Uterus (tissue), 4 donors: ENCODE results near the gene SPIRE1. TPM values are rescaled to one million over a fixed set of nuclear protein-coding genes. Genes with fewer than 3 reads are reported as not detected.

ENCODE experiments used
- DNase-seq, 2 donors: peaks; one replicate each; pipeline ENCODE4 v3.0.0-alpha.2; 2019 to 2020
- H3K27ac ChIP-seq, 2 donors: fragments of 200-600 bp; sonication (generic); 1 replicate in 1 of 2; 2 replicates in 1 of 2; pipeline ENCODE4 v1.5.1; 2016 to 2018
- H3K27me3 ChIP-seq, 2 donors: fragments of 200-600 bp; sonication (generic); one replicate each; pipeline ENCODE4 v1.5.1; 2018 to 2019; ENCODE audit warnings: control low read depth in 1 of 2
- H3K36me3 ChIP-seq, 2 donors: fragments of 200-600 bp; sonication (generic); one replicate each; pipeline ENCODE4 v1.5.1; 2019; ENCODE audit warnings: control low read depth in 1 of 2
- H3K4me1 ChIP-seq, 2 donors: fragments of 200-600 bp; sonication (generic); one replicate each; pipeline ENCODE4 v1.5.1; 2018 to 2019; ENCODE audit warnings: control low read depth in 1 of 2
- H3K4me3 ChIP-seq, 2 donors: fragments of 200-600 bp; sonication (generic); 1 replicate in 1 of 2; 2 replicates in 1 of 2; pipeline ENCODE4 v1.5.1; 2018 to 2019; ENCODE audit warnings: mild to moderate bottlenecking in 1 of 2
- H3K9me3 ChIP-seq, 2 donors: fragments of 200-600 bp; sonication (generic); one replicate each; pipeline ENCODE4 v1.5.1; 2019; ENCODE audit warnings: control low read depth in 1 of 2
- POLR2A ChIP-seq, 2 donors: fragments of 450-650 bp; IDR thresholded peaks; one replicate each; pipeline ENCODE4 v1.6.1; 2016; ENCODE audit warnings: antibody characterized with exemption in 2 of 2, mild to moderate bottlenecking in 1 of 2, moderate library complexity in 1 of 2
- intact Hi-C: fragments of 100-400 bp; cut with DNase I; formaldehyde crosslinking; loops from one replicate; pipeline ENCODE4 v1.15.1; 2023; ENCODE audit warnings: low total_unique reads
- total RNA-seq, 4 donors: library from RNA; depleted of rRNA in 3 of 4; stranded (reverse); fragments of >200 nt in 3 of 4; gene quantifications; one replicate each; pipeline versions ENCODE4 v1.1.0 to v1.2.4, GENCODE V29; 2014 to 2023
- TF ChIP-seq, protein P1 (sequence below), 4 experiments: fragments of 200-600 bp in 2 of 4; fragments of 450-650 bp in 2 of 4; sonication (generic) in 2 of 4; IDR thresholded peaks; one replicate each; pipeline ENCODE4 v1.5.1; 2016 to 2019; ENCODE audit warnings: antibody characterized with exemption in 4 of 4, mild to moderate bottlenecking in 2 of 4, moderate library complexity in 1 of 4
- donor health status: DM: yes; HTN: yes; CAD: no.

SPIRE1 gene
- total RNA-seq, 4 donors from 2014 or later = 12.9 to 78.1 (median 27.5) TPM

- Histone ChIP-seq H3K9me3 (no peaks in the 10 kb centered on the region), H3K4me1 (no peaks in the 10 kb centered on the region), H3K27me3 (no peaks in the 10 kb centered on the region), H3K4me3 (no peak overlapping the region), H3K36me3 (no peaks in the 10 kb centered on the region), H3K27ac (no peak overlapping the region)
- intact Hi-C loops = no loop called here
- DNase-seq = no peak
- TF ChIP-seq, protein P1, sequence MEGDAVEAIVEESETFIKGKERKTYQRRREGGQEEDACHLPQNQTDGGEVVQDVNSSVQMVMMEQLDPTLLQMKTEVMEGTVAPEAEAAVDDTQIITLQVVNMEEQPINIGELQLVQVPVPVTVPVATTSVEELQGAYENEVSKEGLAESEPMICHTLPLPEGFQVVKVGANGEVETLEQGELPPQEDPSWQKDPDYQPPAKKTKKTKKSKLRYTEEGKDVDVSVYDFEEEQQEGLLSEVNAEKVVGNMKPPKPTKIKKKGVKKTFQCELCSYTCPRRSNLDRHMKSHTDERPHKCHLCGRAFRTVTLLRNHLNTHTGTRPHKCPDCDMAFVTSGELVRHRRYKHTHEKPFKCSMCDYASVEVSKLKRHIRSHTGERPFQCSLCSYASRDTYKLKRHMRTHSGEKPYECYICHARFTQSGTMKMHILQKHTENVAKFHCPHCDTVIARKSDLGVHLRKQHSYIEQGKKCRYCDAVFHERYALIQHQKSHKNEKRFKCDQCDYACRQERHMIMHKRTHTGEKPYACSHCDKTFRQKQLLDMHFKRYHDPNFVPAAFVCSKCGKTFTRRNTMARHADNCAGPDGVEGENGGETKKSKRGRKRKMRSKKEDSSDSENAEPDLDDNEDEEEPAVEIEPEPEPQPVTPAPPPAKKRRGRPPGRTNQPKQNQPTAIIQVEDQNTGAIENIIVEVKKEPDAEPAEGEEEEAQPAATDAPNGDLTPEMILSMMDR (IDR thresholded peaks at IDR 0.05) = no peak
- TF ChIP-seq POLR2A (IDR thresholded peaks at IDR 0.05) = no peak
These were observed 223.9 kb downstream of the SPIRE1 start for GRCh38 chr18:12433829-12434540.

DNA sequence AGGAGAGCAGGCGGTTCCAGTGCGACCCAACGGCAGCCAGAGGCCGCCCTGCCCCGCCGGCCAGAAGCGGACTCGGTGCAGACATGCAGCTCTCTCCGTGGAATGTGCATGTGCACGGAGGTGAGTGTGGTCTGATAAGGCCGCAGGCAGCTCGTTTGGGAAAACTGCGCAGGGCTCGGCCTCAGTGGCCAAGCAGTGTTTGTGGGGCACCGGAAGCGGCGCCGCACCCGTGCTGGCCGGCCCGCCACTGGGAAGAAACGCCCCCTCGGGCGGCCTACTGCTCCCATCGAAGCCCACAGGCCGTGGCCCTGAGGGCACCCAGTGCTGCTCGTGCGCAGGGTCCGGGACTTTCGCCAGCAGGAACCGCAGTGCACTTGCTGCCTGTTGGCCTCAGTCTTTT, 225.0 kb downstream of the SPIRE1 start:
- H3K36me3 ChIP-seq = no peaks in the 10 kb centered on the region
- intact Hi-C loops = no loop called here

DNA sequence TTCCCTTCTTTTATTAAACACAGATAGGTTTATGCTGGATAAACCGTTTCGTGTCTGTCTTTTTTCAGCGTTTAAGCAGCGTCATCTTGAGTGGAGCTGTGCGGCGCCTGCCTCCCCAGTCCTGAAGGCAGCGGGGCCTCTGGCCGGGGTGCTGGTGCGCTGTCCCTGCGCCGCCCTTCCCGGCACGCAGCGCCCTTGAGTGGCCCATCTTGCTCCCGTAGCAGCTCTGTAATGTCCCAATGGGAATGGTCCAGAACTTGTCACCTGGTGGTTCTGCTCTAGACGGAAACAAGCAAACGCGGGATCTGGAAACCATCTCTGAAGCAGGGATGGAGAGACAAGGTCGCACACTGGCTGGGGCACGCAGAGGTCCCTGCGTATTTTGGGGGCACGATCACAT, 225.7 kb downstream of the SPIRE1 start:
- no peak for DNase-seq
- intact Hi-C loops = no loop called here
- H3K4me1 ChIP-seq = no peaks in the 10 kb centered on the region
- no peak overlapping the region for H3K27ac ChIP-seq
- H3K4me3 ChIP-seq = no peak overlapping the region
- no peak for TF ChIP-seq POLR2A (IDR thresholded peaks at IDR 0.05)
- TF ChIP-seq, protein P1 (IDR thresholded peaks at IDR 0.05) = no peak
- H3K9me3 ChIP-seq = no peaks in the 10 kb centered on the region
- no peaks in the 10 kb centered on the region for H3K27me3 ChIP-seq
- H3K36me3 ChIP-seq = no peaks in the 10 kb centered on the region

More for the DNA sequence above, 225.0 kb downstream of the SPIRE1 start:
- Histone ChIP-seq H3K9me3 (no peaks in the 10 kb centered on the region), H3K27ac (no peak overlapping the region), H3K4me3 (no peak overlapping the region), H3K27me3 (no peaks in the 10 kb centered on the region), H3K4me1 (no peaks in the 10 kb centered on the region)
- TF ChIP-seq, protein P1 (IDR thresholded peaks at IDR 0.05) = no peak
- TF ChIP-seq POLR2A (IDR thresholded peaks at IDR 0.05) = no peak
- no peak for DNase-seq

GRCh38 chr18:12431561-12431960, 226.3 kb downstream of the SPIRE1 start:
- intact Hi-C loops = no loop called here
- DNase-seq = no peak
- Histone ChIP-seq H3K36me3 (no peaks in the 10 kb centered on the region), H3K27me3 (no peaks in the 10 kb centered on the region), H3K27ac (no peak overlapping the region), H3K9me3 (no peaks in the 10 kb centered on the region), H3K4me1 (no peaks in the 10 kb centered on the region), H3K4me3 (no peak overlapping the region)
- TF ChIP-seq, protein P1 (IDR thresholded peaks at IDR 0.05) = no peak
- TF ChIP-seq POLR2A (IDR thresholded peaks at IDR 0.05) = no peak

GRCh38 chr18:12430137-12430990, 227.5 kb downstream of the SPIRE1 start:
- Histone ChIP-seq H3K4me3 (no peak overlapping the region), H3K9me3 (no peaks in the 10 kb centered on the region), H3K27me3 (no peaks in the 10 kb centered on the region), H3K36me3 (no peaks in the 10 kb centered on the region), H3K4me1 (no peaks in the 10 kb centered on the region), H3K27ac (no peak overlapping the region)
- TF ChIP-seq POLR2A (IDR thresholded peaks at IDR 0.05) = no peak
- TF ChIP-seq, protein P1 (IDR thresholded peaks at IDR 0.05) = no peak
- DNase-seq = no peak
- intact Hi-C loops = no loop called here
